ENCODE data around the gene AVEN. TPM values are rescaled to one million over a fixed set of nuclear protein-coding genes. Genes with fewer than 3 reads are reported as not detected.

Gene AVEN
- total and polyA plus RNA-seq, 9 of the 15 experiments (the other 6 are each of a cell fraction or from before 2014, with no cell fraction given), result 1.5 to 6.4 (median 4.7) TPM

GRCh38 chr15:33955945-33956344 is 83.1 kb downstream of the AVEN start (continued):
- no peak for TF ChIP-seq ATF6 (CRISPR knock-in tag; IDR thresholded peaks at IDR 0.05)
- TF ChIP-seq RBFOX2 (IDR thresholded peaks at IDR 0.05; ENCODE audit: low read depth, low read length), result no peak
- no peak for TF ChIP-seq U2AF1 (optimal IDR thresholded peaks at IDR 0.05; ENCODE audit: low read depth, low read length)
- TF ChIP-seq E2F8 (IDR thresholded peaks at IDR 0.05; ENCODE audit: low read depth, partially characterized antibody), result no peak
- TF ChIP-seq NFE2 (IDR thresholded peaks at IDR 0.05; ENCODE audit: low read depth), result 0 out of 2 replicates have a peak, but pooled peaks have one; percentile 3
- peak; percentile 31; the same call in 1 of the 2 replicates for TF ChIP-seq POLR2AphosphoS5 (IDR thresholded peaks at IDR 0.05; ENCODE audit: control insufficient read depth, insufficient read depth, low read depth, low read length)
- no peak for TF ChIP-seq KAT2B (IDR thresholded peaks at IDR 0.05; ENCODE audit: low read depth, low read length)
- TF ChIP-seq RBBP5 (IDR thresholded peaks at IDR 0.05; ENCODE audit: borderline replicate concordance, insufficient read depth, low read length, poor library complexity, severe bottlenecking), result no peak
- TF ChIP-seq E2F5 (CRISPR knock-in tag; IDR thresholded peaks at IDR 0.05), result no peak
- no peak for TF ChIP-seq NUFIP1 (IDR thresholded peaks at IDR 0.05; ENCODE audit: partially characterized antibody)
- 0 out of 4 replicates have a peak, but pooled peaks of 1 of the 2 experiments have one; percentile 26 for TF ChIP-seq ZNF639 (CRISPR knock-in tag; conservative IDR thresholded peaks at IDR 0.05 in 1 of 2, IDR thresholded peaks at IDR 0.05 in 1 of 2)
- TF ChIP-seq ZC3H8 (IDR thresholded peaks at IDR 0.05), result no peak
- TF ChIP-seq GATA2 (CRISPR knock-in tag; IDR thresholded peaks at IDR 0.05), result peak; percentile 14; the same call in 1 of the 2 replicates
- 0 out of 2 replicates have a peak, but pooled peaks have one; percentile 24 for TF ChIP-seq ATF7 (IDR thresholded peaks at IDR 0.05)
- TF ChIP-seq ZEB2 (IDR thresholded peaks at IDR 0.05), result peak; percentile 34; the same call in 1 of the 2 replicates
- TF ChIP-seq TEAD4 (IDR thresholded peaks at IDR 0.05; ENCODE audit: low read length), result peak; percentile 74
- TF ChIP-seq TEAD4 (CRISPR knock-in tag; IDR thresholded peaks at IDR 0.05; ENCODE audit: borderline replicate concordance), result no peak
- TF ChIP-seq SMAD2 (IDR thresholded peaks at IDR 0.05; ENCODE audit: low read depth, low read length), result no peak
- no peak for TF ChIP-seq ZNF717 (CRISPR knock-in tag; IDR thresholded peaks at IDR 0.05)
- no peak for TF ChIP-seq SRSF9 (IDR thresholded peaks at IDR 0.05; ENCODE audit: borderline replicate concordance, low read depth, low read length)
- TF ChIP-seq ZNF586 (CRISPR knock-in tag; conservative IDR thresholded peaks at IDR 0.05), result no peak
- peak; percentile 60; the same call in 1 of the 2 replicates for TF ChIP-seq KLF16 (IDR thresholded peaks at IDR 0.05)
- no peak for TF ChIP-seq KDM4B (IDR thresholded peaks at IDR 0.05; ENCODE audit: borderline replicate concordance in 2 of 2, low read depth in 1 of 2)
